Renal cortical epithelial cell (primary cell): ENCODE results near the gene PLXNB1. TPM values are rescaled to one million over a fixed set of nuclear protein-coding genes. Genes with fewer than 3 reads are reported as not detected.

Source experiments
- DNase-seq: peaks from one replicate; pipeline ENCODE4 v3.0.0-alpha.2; 2011; ENCODE audit warnings: low read depth
- total RNA-seq: library from RNA; depleted of rRNA; stranded (reverse); fragments of >200 nt; gene quantifications from 2 replicates; pipeline ENCODE4 v1.2.3, GENCODE V29; 2014

PLXNB1 gene
- total RNA-seq, 1 donor from 2014 or later = 191 TPM

DNA sequence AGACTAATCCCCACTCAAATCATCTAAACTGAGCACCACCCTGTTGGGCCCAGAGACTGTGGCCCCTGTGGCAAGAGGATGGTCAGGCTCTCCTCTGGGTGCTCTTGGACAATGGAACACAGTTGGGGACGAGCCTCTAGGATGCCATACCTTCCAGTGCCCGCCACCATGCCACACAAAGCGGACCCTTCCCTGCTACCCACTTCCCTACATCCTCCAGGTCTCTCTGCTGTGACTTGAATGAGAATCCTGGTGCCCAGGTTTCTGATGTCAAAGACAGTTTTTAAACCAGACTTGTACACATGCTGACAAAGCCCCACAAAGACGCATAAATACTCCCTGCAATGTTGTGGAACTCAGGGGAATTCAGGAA is 5.3 kb upstream of the PLXNB1 start:
- DNase-seq = no peak

DNA sequence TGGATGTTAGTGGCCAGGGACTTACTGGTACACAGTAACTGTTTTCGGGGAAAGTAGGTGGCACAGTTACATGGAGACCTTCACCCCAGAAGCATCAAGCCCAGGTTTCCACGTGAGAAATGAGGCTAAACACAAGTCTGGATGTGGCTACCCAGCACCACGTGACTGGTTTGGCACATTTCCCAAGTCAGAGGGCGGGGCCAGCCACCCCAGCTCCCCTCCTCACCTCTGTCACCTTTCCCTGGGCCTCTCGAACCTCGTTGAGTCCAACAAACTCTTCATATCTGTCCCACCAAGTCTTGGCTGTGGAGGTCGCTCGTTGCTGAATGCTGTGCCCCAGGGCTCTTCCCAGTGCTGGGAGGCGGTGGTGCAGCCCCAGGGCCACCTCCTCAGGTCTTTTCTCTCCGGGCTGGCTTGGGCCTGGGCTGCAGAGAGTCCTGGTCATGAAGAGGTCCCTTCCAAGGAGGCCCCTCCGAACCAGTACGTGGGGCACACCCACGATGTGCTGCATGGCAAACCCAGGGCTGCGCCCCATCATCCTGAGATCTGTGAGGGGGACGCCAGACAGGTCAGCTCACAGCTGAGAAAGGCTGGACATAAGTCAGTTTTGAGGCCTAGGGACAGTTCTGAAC is 4.8 kb upstream of the PLXNB1 start:
- no peak for DNase-seq

DNA sequence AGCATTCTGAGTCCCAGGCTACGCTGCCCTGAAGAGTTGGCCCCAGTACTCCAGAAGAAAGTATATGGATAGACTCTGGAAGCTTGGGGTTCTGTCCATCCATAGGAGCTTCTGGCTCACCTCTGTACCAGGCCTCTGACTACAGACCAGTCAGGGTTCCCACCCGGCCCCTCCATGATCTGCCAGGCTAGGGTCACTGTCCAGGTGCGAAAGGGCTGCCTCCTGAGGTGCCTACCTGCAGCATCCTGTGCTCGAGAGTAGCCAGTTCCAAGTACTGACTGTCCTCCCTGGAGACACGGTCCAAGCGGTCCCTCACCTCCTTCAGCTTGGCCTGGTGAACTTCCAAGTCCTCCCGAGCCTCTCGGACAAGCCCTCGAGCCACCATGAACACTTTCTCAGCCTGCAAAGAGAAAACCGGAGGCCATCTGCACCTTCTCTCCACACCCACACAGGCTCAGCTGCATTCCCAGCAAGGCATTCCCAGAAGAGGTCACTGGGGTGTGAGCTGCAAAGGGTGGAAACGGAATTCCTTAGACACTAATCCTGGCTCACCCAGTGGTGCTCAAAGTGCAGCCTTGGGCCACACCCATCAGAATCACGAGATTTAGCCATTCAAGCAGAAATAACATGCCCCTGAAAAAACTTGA is 3.7 kb upstream of the PLXNB1 start:
- DNase-seq = peak; percentile 93

DNA sequence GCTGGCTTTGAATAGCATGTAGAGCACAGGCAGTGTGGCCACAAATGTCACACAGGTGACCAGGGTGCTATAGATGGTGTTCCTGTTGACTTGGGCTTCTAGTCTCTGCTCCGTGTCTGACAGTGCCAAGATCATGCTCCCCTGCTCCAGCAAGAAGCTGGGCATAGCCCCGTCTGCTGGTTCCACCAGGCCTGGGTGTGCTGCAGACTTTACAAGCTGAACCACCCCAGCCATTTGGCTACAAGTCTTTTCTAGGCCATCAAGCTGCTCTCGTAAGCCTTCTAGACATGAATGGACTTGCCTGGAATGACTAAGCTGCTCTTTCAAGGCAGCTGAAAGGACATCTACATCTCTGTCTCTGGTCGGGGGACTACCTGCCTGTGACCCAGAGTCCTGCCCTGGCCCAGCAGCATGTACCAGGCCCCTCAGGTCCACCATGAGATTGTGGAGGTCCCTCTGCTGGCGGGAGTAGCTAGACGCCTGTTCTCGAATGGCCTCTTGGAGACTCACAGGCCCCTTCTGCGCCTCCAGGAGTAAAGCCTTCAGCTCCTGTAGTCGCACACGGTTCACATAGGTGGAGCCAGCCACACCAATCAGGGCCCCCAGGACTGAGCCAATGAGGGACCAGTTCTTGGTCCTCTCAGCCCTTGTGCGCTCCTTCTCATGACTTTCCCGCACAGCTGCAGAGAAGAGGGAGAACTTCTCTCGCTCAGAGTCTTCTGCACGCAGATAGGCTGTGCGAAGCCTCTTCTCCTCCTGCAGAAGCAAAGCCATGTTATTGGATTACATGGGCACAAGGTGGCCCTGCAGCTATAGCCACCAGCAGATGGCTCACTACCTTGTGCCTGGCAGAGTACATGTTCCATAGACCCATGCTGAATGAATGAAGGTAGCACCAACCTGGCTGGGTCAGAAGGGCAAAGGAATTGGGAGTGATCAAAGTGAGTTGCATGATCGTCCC is 2.8 kb upstream of the PLXNB1 start:
- DNase-seq = no peak

DNA sequence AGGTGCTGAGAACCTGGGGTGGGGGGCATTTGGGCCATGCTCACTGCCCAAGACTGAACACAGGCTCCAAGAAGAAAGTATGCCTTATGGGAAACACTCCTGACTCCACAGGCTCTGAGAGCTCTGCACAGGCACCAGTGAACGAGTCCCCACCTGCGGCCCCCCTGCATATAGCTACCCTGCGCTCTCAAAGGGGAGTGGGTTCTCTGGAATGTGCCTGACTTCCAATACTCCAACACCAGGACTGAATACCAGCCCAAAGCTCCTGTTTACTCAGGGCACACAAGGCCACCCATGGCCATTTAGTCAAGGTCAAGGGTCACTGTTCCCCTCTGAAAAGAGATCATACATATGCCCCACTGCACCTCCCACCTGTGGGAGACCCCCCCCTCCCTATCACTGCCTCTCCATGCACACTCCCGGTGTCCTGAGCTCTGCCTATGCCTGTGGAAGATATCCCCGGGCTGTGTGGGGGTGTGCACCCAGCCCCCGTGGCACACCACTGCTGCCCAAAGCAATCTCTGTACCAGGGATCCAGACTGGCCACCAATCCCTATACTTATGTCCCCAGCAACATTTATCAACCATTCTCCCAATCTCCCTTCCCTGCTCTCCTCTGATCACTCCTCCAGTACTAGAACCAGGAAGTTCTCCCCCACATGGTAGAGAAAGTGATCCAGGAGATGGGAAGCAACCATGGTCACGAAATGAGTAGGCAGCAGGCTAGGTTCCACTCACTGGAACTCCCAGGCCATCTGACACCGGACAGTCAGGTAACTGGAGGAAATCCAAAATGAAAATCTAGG is 1.5 kb upstream of the PLXNB1 start:
- DNase-seq = no peak

DNA sequence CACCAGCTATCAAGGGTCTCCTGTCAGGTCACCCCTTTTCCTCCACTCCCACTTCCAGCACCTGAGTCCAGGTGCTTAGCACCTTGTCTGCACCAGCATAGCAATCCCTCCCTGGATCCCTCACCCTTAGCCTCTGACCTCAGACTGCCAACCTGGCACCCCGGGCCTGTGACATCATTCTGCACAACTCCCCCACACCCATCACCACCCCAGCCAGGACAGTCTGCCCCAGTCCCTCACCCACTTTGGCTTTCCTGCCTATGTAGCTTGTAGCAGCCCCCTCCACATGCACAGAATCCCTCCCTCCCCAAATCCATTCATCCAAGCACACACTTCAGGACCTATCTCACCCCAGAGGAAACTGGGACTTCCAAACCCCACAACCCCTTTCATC is 819 bp upstream of the PLXNB1 start:
- DNase-seq = no peak

GRCh38 chr3:48429317-48429959 is 448 bp downstream of the PLXNB1 start:
- no peak for DNase-seq

DNA sequence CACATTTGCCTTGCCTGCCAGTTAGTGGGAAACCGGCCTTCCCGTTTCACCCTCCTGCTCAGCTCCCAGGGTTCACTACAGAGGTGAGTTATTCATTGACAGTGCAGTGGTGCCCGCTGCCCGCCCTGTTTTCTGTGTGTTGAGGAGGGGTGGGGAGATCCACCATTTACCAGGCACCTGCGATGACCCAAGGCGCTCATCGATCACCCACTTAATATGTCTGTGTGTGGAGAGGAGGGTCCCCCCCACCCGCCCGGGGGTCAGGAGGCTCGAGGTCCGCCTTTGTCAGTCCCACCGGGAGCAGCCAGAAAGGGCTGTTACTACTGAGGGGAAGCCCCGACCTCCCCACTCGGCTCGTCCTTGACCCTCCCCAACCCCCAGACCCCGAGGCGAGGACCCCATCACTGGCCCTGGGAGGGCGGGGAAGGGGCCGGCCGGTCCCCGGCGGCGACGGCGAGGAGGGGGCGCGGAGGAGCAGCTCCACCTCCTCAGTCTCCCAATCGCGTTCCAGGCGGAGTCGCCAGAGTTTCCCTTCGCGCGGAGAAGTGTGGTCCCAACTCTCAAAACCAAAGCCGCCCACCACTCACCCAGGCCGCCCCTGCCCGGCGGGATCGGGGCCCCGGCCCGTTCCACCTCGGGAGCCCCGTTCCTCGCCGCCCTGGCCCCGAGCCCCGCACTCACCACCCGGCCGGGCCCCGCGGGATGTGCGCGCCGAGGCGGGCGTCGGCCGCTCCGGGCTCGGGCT is 1.1 kb downstream of the PLXNB1 start:
- peak; percentile 71 for DNase-seq

- DNase-seq = no peak
Measured at GRCh38 chr3:48428088-48428571, 1.8 kb downstream of the PLXNB1 start.

DNA sequence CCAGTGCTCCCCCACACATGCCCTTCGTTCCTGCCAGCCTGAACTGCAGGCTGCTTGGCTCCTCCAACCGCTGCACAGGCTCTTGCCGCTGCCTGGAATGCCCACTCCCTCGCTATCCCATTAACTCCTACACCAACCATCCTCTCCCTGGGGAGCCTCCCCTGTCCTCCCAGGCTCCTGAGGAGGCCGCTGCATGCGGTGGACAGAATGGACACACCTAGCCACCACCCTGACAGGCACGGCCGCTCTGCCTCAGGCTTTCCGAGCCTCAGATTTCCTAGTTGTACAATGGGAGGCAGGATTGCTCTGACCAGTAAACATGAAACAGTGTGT is 2.3 kb downstream of the PLXNB1 start:
- DNase-seq = no peak

DNA sequence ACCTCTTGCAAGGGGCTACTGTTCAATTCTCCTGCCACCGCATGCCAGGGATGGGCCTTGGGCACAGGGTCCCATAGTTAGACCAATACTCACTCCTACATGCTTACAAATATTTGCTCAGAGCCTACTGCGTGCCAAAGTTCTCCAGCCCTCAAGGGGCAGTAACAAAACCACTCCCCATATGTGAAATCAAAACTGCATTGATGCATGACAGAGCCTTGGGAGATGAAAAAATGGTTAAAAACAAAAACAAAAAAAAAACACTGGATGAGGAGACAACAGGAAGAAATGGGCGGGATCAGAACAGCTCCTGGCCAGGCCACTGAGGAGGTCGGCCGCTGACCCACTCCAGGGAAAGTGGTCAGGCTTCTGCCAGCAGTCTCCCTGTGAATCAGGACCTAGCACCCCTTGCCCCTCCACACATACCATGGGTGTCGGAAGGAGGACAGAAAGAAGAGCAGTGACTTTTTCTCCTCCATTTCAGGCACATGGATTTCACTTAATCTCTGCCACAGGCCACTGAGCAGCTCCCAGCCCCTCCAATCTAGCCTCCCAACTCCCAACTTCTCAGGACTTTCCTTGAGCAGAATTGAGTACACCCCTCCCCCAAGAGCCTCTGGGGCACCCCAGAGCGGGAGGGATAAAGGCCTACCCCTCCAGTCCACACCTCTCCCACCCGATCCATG is 2.8 kb downstream of the PLXNB1 start:
- DNase-seq = peak; percentile 76

GRCh38 chr3:48426401-48426909 is 3.4 kb downstream of the PLXNB1 start:
- DNase-seq = no peak

GRCh38 chr3:48425281-48425812 is 4.5 kb downstream of the PLXNB1 start:
- no peak for DNase-seq

DNA sequence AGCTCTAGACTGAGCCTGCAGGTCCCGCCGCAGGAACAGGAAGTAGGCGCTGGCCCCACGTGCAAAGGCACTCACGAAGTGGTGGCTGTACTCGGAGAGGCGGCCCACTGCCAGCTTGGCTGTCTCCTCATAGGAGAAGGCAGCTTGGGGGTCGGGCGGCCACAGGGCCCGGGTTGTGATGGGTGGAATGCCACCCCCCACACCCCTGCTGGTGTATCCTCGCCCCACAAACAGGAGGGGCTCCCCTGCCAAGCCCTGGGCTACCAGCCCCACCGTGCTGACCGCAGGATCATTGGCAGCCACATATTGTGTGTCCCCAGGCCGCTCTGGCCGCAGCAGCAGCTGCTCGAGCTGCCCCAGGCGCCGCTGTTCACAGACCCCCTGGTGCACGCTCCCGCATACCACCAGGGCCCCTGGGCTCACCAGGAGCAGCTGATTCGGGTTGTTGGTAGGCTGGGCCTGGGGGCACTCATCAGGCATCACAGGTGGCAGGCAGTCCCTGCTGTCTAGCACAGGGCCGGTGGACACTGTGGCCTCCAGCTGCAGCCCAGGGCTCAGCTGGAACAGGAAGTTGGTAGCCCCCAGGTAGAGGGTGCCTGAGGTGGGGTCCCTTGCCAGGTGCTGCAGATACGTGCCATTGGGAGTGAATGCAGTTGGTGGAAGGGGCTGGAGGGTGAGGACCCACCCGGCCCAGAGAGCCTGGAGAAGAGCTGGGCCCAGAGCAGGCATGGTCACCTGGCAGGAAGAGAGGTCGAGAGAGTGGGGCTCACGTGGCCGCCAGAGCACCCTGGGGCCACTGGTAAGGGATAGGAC is 5.8 kb downstream of the PLXNB1 start:
- DNase-seq = no peak

DNA sequence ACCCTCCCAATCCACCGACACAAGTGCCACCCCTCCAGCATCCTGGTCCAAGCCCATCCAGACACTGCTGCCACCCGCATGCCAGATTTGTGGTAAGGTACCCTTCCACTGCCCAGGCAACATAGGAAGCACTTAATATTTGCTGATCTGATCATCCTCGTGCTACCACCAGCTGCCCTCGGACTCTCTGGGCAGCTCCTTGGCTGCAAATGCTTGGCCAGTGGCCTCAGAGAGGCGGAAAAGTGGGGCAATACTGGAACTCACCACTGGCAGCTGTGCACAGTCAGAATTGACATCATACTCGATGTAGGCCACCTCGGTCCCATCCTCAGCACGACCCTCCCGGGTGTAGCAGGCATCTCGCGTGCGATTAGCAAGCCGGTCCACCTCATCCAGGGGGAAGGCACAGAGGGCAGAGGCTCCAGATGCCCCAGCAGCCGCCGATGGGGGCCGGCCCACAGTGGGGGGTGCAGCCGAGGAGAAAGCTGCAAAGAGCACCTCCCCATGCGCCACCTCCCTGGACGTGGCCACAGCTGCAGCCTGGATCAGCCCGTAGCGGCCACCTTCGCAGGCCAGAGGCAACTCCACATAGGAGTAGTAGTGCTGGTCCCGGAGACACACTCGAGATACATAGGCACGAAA is 6.5 kb downstream of the PLXNB1 start:
- no peak for DNase-seq

- DNase-seq = no peak
Measured at GRCh38 chr3:48422681-48423080, 7.2 kb downstream of the PLXNB1 start.

DNA sequence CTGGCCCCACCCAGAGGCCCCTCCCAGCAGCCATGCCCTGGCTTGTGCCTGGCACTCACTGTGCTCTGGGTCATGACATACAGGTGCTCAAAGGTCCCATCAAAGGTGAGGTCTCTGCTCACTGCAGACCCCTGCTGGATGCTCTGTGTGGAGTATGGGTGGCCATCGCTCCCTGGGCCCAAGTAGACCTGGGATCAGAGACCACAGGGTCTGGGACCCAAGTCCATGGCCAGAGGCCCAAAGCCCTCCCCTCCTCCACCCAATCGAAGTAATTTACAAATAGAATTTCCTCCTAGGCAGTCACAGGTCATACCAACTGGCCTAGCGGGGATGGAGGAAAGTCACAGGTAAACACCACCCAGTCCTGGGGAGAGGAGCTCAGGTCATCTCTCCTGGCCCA is 7.6 kb downstream of the PLXNB1 start:
- DNase-seq = no peak

DNA sequence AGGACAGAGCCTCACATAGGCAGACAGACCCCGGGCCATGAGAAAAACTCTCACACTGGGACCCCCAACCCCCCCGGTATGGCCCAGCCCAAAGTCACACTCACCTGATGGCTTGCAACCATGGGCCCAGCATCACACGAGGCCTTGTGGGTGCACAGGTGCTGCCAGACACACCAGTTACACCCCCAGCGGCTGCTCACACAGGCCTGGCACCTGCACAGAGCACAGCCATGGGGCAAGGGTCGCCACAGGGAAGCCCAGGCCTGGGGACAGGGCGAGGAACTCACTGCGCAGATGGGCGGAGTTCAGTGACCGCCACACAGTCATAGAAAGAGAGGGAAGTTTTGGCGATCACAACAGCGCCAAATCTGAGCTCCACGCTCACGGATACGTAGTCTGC is 9.3 kb downstream of the PLXNB1 start:
- no peak for DNase-seq
